Activated CD4-positive, alpha-beta T cell treated with anti-CD3 and anti-CD28 coated beads, Interleukin-2, amount 10 ng/mL, durations not matched to agents 7 days and 5 days (primary cell): ENCODE data around the gene PARP6. TPM values are rescaled to one million over a fixed set of nuclear protein-coding genes. Genes with fewer than 3 reads are reported as not detected.

ENCODE experiments used
- CTCF ChIA-PET: fragments of 350-600 bp; sonication (Branson Sonifier 250); formaldehyde crosslinking; loops from one replicate; lab custom pipeline; 2021; ENCODE audit warnings: antibody characterized with exemption; lab: Charles Lee
- POLR2A ChIA-PET: fragments of 350-600 bp; sonication (Branson Sonifier 250); formaldehyde crosslinking; loops from one replicate; lab custom pipeline; 2021; ENCODE audit warnings: antibody characterized with exemption; lab: Charles Lee
- DNase-seq: peaks from one replicate; pipeline ENCODE4 v3.0.0-alpha.2; 2020
- H3K27ac Mint-ChIP-seq: one replicate; pipeline ENCODE4 v1.8.0; 2021; ENCODE audit warnings: mild to moderate bottlenecking, moderate library complexity, mixed read lengths
- H3K27me3 Mint-ChIP-seq: one replicate; pipeline ENCODE4 v1.8.0; 2021; ENCODE audit warnings: mixed read lengths
- H3K36me3 Mint-ChIP-seq: one replicate; pipeline ENCODE4 v1.8.0; 2021; ENCODE audit warnings: low read depth, mixed read lengths
- H3K4me1 Mint-ChIP-seq: one replicate; pipeline ENCODE4 v1.8.0; 2021; ENCODE audit warnings: mixed read lengths
- H3K4me3 Mint-ChIP-seq: one replicate; pipeline ENCODE4 v1.8.0; 2021; ENCODE audit warnings: mild to moderate bottlenecking, moderate library complexity, mixed read lengths
- H3K9me3 Mint-ChIP-seq: one replicate; pipeline ENCODE4 v1.8.0; 2021; ENCODE audit warnings: mixed read lengths
- total RNA-seq, 2 experiments: library from RNA; stranded (reverse); gene quantifications; one replicate each; pipeline ENCODE4 v1.2.3, GENCODE V29; 2021

The PARP6 gene
- total RNA-seq, 2 experiments from 2014 or later = 62.9 to 69.2 TPM

DNA sequence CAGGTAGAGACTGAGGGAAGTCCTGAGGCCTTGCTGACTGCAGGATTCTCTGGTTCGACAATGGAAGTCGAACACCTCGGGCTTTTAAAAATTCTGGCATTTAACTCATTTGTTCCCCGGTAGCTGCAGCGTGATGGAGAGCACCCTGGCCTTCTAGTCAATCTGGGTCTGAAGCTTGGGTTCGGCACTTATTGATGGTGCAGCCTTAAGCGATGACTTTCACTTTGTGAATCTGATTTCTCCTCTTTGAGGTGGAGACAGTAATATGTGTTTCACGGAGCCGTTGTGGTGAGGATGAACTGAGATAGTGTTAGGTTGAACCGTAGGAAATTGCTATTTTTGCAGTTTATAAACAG is 621 bp upstream of the PARP6 start:
- peaks cover 38% of the 10 kb centered on the region for H3K4me1 Mint-ChIP-seq
- POLR2A ChIA-PET = no interaction called here
- H3K4me3 Mint-ChIP-seq = peak overlapping the region; percentile 85

DNA sequence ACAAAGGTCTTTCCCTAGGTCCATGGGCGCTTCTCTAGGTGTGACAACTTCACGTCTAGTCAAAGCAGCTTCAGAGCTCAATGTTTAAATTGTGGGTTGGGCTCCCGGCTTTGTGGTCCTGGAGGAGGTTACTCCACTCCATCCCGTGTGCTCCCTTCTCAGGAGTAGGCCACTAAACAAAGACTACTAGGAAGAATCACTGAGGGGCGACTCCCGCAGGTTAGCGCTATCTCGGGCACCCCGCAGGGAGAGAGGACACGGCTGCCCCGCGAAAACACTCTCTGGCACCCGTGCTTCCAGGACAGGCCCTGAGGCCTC is 500 bp downstream of the PARP6 start:
- Mint-ChIP-seq H3K4me1 (peaks cover 38% of the 10 kb centered on the region), H3K9me3 (no peaks in the 10 kb centered on the region), H3K27me3 (no peaks in the 10 kb centered on the region), H3K27ac (peak overlapping the region; percentile 91), H3K36me3 (peaks cover 21% of the 10 kb centered on the region), H3K4me3 (peak overlapping the region; percentile 86)
- CTCF ChIA-PET = interaction anchor here (0.7 kb wide), 1 partner anchor 45 kb away, joined by 3 read pairs; no protein-coding TSS in a partner anchor
- POLR2A ChIA-PET = no interaction called here
- DNase-seq = no peak

More for the DNA sequence above, 621 bp upstream of the PARP6 start:
- CTCF ChIA-PET = interaction anchor here (0.9 to 2.4 kb wide), 6 partner anchors 12 to 53 kb away, joined by 3 to 18 read pairs (median 4); no protein-coding TSS in a partner anchor
- H3K27me3 Mint-ChIP-seq = no peaks in the 10 kb centered on the region
- peaks cover 14% of the 10 kb centered on the region for H3K36me3 Mint-ChIP-seq
- no peaks in the 10 kb centered on the region for H3K9me3 Mint-ChIP-seq
- peak overlapping the region; percentile 93 for H3K27ac Mint-ChIP-seq
- DNase-seq = no peak

DNA sequence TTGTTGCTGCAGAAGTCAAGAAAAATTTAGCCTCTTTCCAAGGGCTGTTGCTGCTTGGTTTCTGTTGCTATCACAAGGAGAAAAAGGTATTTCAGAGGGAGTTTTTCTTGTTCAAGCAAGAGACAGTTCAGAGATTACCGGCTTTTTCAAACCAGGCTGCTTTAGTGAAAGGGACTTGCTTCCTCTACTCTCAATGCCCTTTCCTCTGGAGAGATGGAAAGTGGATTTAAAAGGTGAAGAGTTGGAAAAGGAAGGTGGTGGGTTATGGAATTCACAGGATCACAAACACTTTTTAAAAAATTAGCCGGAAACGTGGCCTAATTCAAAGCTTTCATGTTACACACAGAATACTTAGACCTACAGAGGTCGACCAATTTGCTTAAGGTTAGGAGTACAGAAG is 1.1 kb downstream of the PARP6 start:
- Mint-ChIP-seq H3K27me3 (no peaks in the 10 kb centered on the region), H3K9me3 (no peaks in the 10 kb centered on the region), H3K36me3 (peaks cover 25% of the 10 kb centered on the region), H3K4me1 (peaks cover 38% of the 10 kb centered on the region), H3K27ac (peak overlapping the region; percentile 91), H3K4me3 (peak overlapping the region; percentile 86)
- no peak for DNase-seq
- ChIA-PET POLR2A (no interaction called here), CTCF (interaction anchor here (0.7 kb wide), 1 partner anchor 44 kb away, joined by 3 read pairs; no protein-coding TSS in a partner anchor)

DNA sequence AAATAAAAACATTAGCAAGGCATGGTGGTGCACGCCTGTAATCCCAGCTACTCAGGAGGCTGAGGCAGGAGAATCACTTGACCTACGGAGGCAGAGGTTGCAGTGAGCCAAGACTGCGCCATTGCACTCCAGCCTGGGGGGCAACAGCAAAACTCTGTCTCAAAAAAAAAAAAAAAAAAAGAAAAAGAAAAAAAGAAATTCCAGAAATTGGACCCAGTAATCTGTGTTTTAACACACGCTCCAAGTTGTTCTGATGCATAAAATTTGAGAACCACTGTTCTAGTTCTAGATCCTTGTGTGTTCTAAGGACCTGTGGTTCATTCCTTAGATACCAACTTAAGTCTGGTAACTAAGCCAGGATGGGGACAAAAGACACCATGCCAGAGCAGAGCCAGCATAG is 2.6 kb downstream of the PARP6 start:
- POLR2A ChIA-PET = no interaction called here

DNA sequence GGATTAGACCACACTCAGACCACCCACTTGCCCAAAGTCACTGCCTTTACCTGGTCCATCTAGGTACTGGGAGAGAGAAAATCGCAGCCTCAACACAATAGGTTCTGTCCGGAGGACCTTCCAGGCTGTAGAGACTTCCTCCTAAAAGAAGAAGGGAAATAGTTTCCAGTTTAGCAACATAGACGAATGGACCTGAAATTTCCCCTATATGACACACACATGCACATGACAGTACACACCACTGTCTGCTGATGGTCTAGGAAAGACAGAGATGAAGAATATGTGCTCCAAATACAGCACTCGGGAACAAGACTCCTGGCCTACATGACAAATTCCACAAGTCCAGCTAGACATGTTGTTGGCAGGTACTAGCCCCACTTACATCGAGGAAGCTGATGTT is 7.3 kb downstream of the PARP6 start:
- Mint-ChIP-seq H3K4me3 (no peak overlapping the region), H3K4me1 (peaks cover 2% of the 10 kb centered on the region), H3K27ac (no peak overlapping the region), H3K9me3 (no peaks in the 10 kb centered on the region), H3K27me3 (no peaks in the 10 kb centered on the region), H3K36me3 (peaks cover 63% of the 10 kb centered on the region)
- ChIA-PET POLR2A (no interaction called here), CTCF (interaction anchor here (1.0 kb wide), 1 partner anchor 13 kb away, joined by 3 read pairs; no protein-coding TSS in a partner anchor)
- DNase-seq = no peak

More for the DNA sequence above, 2.6 kb downstream of the PARP6 start:
- Mint-ChIP-seq H3K36me3 (peaks cover 34% of the 10 kb centered on the region), H3K27me3 (no peaks in the 10 kb centered on the region), H3K9me3 (no peaks in the 10 kb centered on the region), H3K27ac (no peak overlapping the region), H3K4me1 (peaks cover 38% of the 10 kb centered on the region), H3K4me3 (no peak overlapping the region)
- DNase-seq = no peak
- CTCF ChIA-PET = interaction anchor here (0.7 to 2.0 kb wide), 2 partner anchors 9 to 43 kb away, joined by 3 to 5 read pairs; no protein-coding TSS in a partner anchor

DNA sequence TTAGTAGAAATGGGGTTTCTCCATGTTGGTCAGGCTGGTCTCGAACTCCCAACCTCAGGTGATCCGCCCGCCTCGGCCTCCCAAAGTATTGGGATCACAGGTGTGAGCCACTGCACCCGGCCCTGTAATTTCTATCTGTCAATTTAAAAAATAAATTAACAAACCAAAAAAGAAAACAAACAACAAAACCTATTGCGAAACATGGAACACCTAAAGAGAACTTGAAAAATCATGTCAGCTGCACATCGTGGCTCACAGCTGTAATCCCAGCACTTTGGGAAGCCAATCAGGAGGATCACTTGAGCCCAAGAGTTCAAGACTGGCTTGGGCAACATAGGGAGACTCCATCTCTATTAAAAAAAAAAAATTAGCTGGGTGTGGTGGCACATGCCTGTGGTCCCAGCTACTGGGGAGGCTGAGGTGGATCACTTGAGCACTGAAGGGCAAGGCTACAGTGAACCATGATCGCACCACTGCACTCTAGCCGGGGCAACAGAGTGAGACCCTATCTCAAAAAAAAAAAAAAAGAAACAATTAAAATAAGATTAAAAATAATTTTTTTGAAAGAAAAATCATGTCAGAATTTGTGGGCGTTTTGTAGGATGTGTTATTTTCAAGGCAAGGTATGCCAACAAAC is 19.6 kb downstream of the PARP6 start:
- ChIA-PET POLR2A (no interaction called here), CTCF (interaction anchor here (1.5 to 3.0 kb wide), 2 partner anchors 8 to 21 kb away, joined by 4 to 10 read pairs; no protein-coding TSS in a partner anchor)
- no peaks in the 10 kb centered on the region for H3K4me1 Mint-ChIP-seq
- H3K27ac Mint-ChIP-seq = no peak overlapping the region
- H3K9me3 Mint-ChIP-seq = no peaks in the 10 kb centered on the region
- peaks cover 50% of the 10 kb centered on the region for H3K36me3 Mint-ChIP-seq
- no peaks in the 10 kb centered on the region for H3K27me3 Mint-ChIP-seq
- no peak overlapping the region for H3K4me3 Mint-ChIP-seq
- no peak for DNase-seq

DNA sequence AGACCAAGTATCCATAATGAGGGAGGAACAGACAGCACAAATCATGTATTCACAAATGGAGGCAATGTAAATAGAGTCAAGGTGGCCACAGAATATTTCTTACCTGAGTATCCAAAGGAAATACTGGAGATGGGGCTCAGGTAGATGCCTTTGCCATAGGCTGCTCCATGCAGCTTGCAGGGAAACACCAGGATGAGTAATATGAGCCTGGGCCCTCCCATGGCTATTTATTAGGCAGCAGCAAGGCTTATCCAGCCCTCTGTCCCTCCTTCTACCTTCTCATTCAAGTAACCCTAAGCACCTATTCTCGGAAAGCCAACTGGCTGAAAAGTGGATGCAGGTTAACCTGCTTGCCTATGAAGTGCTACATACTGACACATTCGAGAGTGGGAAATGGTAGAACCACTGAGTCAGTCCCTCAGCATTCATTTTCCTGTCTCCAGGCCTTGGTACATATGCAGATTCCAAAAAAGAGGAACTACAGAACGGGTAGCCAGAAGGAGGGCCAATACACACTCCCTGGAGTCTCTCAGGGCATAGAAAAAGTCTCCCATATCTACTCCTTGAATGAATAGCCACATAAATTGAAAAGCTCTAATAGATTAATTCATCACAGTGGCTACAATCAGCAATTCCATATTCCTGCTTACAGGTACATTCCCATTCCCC is 23.1 kb downstream of the PARP6 start:
- Mint-ChIP-seq H3K27me3 (no peaks in the 10 kb centered on the region), H3K4me3 (no peak overlapping the region), H3K36me3 (peaks cover 46% of the 10 kb centered on the region), H3K4me1 (no peaks in the 10 kb centered on the region), H3K9me3 (no peaks in the 10 kb centered on the region), H3K27ac (no peak overlapping the region)
- ChIA-PET POLR2A (no interaction called here), CTCF (interaction anchor here (0.9 to 3.0 kb wide), 2 partner anchors 10 to 11 kb away, joined by 3 to 10 read pairs; no protein-coding TSS in a partner anchor)
- no peak for DNase-seq

DNA sequence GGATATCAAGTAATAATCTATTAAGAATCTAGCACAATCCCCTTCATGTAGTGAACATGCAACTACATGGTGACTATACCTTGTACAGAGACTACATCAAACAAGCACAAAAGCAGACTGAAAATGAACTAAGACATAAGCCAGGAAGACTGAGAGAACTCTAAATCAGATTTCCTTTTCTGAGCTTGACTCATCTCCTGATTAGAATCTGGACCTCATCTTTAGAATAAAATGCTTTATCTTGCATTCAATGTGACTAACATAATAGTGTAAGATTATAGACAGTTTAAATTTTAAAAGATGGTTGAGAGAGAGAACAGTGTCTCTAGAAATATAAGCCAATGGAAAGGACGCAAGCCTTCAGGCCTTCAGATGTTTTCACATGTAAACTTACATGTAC is 23.8 kb downstream of the PARP6 start:
- Mint-ChIP-seq H3K4me3 (no peak overlapping the region), H3K27ac (no peak overlapping the region), H3K27me3 (no peaks in the 10 kb centered on the region), H3K9me3 (no peaks in the 10 kb centered on the region), H3K4me1 (no peaks in the 10 kb centered on the region), H3K36me3 (peaks cover 44% of the 10 kb centered on the region)
- no peak for DNase-seq
- POLR2A ChIA-PET = no interaction called here
- CTCF ChIA-PET = interaction anchor here (0.7 kb wide), 1 partner anchor 13 kb away, joined by 3 read pairs; no protein-coding TSS in a partner anchor

DNA sequence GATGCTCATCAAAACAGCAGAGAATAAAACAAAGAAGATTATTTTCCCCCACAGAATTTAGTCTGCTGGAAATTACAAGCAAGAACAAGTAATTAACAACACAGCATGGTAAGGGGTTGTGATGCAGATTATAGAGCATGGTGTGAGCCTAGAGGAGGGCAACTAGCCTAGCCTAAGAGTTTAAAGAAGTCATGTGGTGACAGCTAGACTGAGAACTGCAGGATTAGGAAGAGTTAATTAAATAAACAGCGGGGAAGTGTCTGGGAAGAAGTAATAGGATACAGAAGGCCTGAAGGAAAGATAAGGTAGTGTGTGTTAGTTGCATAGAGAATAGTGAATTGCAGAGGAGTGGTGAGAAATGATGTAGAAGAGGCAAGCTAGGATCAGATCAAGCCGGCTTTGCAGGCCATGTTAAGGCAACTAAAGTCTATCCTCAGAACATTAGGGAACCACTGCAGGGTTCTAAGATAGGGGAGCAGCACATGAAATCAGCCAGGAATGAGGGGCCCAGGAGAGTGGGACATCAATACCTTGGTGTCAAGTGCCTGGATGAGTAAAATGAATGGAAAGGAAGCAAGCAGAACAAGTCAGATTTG is 29.5 kb downstream of the PARP6 start:
- Mint-ChIP-seq H3K9me3 (no peaks in the 10 kb centered on the region), H3K36me3 (peaks cover 37% of the 10 kb centered on the region), H3K4me1 (peaks cover 1% of the 10 kb centered on the region), H3K27ac (no peak overlapping the region), H3K4me3 (no peak overlapping the region), H3K27me3 (no peaks in the 10 kb centered on the region)
- ChIA-PET POLR2A (no interaction called here), CTCF (interaction anchor here (0.5 to 2.3 kb wide), 2 partner anchors 16 to 278 kb away, joined by 4 to 7 read pairs; no protein-coding TSS in a partner anchor)
- DNase-seq = no peak

DNA sequence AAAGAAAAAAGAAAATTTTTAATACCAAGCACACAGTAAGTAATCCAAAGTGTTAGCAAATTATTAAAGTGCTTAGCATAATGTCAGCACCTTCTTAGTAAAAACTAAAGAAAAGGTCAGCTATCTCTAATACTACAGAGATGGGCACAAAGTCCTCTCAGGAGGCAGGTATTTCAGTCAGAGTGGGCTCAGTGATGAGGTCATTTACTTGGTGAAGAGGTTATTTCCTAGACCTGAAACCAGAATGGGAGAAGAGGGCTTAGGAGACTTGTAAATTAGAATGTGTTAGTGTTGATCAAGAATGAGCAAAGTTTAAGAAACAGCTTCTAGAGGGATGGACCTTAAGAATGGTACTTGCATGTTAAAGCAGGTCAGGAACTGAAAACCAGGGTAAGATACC is 32.7 kb downstream of the PARP6 start:
- ChIA-PET CTCF (interaction anchor here (1.1 to 6.5 kb wide), 4 partner anchors 10 to 17 kb away, joined by 3 to 38 read pairs (median 3); no protein-coding TSS in a partner anchor), POLR2A (no interaction called here)
- no peak for DNase-seq
- Mint-ChIP-seq H3K36me3 (peaks cover 24% of the 10 kb centered on the region), H3K4me3 (no peak overlapping the region), H3K4me1 (peaks cover 19% of the 10 kb centered on the region), H3K27me3 (no peaks in the 10 kb centered on the region), H3K27ac (peak overlapping the region; percentile 28), H3K9me3 (no peaks in the 10 kb centered on the region)

DNA sequence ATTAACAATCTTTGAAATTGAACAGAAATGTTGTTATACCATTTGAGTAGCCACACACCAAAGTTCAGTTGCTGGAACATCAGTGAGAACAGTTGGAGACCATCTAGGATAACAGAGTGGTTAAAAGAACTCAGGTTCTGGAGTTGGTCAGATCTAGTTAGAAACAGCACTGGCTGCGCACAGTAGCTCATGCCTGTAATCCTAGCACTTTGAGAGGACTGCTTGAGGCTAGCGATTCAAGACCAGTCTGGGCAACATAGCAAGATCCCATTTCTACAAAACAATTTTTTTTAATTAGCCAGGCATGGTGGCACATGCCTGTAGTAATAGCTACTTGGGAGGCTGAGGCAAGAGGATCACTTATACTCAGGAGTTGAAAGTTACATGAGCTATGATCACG is 33.8 kb downstream of the PARP6 start:
- H3K27ac Mint-ChIP-seq = no peak overlapping the region
- DNase-seq = no peak
- peaks cover 20% of the 10 kb centered on the region for H3K36me3 Mint-ChIP-seq
- H3K4me1 Mint-ChIP-seq = peaks cover 24% of the 10 kb centered on the region
- H3K9me3 Mint-ChIP-seq = no peaks in the 10 kb centered on the region
- no peak overlapping the region for H3K4me3 Mint-ChIP-seq
- CTCF ChIA-PET = interaction anchor here (1.2 to 6.5 kb wide), 5 partner anchors 9 to 35 kb away, joined by 3 to 38 read pairs (median 3); no protein-coding TSS in a partner anchor
- no peaks in the 10 kb centered on the region for H3K27me3 Mint-ChIP-seq
- POLR2A ChIA-PET = no interaction called here

DNA sequence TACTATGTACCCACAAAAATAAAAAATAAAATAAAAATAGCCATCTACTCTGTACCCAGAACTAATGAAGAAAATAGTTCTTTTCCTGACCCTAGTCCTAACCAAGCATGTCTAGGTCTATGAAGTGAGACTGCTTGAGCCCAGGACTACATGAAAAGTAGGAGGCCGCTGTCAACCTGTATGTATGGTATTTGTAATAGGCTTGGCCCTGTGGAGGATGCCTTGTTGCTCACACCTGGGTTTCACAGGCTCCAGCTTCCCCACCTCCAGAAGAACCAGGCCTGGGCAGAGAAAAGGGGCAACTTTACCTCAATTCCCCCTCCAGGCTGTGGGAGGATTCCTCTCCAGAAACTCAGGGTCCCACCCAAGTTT is 34.5 kb downstream of the PARP6 start:
- DNase-seq = no peak
- Mint-ChIP-seq H3K4me1 (peaks cover 26% of the 10 kb centered on the region), H3K27ac (peak overlapping the region; percentile 76), H3K27me3 (no peaks in the 10 kb centered on the region), H3K4me3 (no peak overlapping the region), H3K36me3 (peaks cover 20% of the 10 kb centered on the region), H3K9me3 (no peaks in the 10 kb centered on the region)
- POLR2A ChIA-PET = interaction anchor here (1.0 kb wide), 1 partner anchor 10 kb away, joined by 6 read pairs; no protein-coding TSS in a partner anchor
- CTCF ChIA-PET = interaction anchor here (6.5 kb wide), 1 partner anchor 12 kb away, joined by 38 read pairs; no protein-coding TSS in a partner anchor
